ENCODE measurements around the gene PGF.

Gene PGF

DNA sequence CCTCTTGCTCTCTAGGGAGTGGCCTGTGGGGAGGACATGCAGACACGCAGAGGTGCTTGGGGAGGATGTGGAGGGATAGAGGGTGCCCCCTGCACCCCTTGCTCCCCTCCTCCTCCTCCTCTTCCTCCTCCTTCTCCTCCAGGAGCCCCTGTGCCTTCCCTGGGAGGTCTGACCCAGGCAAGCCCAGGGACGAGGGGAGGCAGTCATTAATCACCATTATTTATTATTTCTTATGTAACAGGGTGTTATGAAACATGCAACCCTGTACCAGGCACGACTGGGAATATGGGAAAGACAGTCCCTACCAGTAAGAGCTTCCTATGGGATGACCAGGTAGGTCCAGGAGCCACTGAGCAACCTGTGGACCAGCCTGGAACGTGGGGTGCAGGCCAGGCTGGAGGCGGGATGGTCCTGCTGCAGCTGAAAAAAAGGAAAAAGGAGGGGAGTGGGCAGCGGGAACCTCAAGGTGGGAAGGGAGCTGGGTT, 22.5 kb upstream of the PGF start:
- DNase-seq: no peak

DNA sequence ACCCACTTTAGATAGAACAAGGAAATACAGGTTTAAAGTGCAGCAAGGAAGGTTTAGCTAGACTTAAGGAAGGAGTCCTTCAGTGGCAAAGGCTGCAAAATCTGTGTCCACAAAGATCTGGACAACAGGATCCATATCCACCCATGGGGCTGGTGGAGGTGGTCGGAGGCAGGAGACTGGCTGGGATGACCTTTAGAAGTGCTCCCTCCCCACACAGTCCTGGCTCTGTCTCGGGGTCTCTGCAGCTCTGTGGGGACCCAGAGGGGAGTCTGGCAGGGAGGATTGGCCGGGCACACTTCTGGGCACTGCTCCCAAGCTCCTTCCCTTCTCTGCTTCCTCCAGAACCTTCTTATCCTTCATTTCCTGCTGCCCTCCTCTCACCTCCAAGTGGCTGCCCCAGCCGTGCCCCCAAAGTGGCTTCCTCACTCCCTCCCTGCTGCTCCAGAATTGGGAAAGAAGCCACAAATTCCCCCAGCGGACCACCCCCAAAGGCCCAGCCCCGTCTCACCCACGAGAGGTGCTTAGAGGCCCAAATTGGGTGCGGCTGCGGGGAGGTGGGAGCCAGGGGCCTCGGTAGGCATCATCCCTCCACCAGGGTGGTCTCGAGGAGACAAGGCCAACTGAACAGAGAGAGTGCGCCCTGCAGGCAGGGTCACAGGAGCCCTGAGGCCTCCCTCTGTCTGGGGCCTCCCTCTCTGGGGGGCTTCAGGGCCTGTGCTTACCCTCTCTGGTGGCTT, 21.9 kb upstream of the PGF start:
- no peak for DNase-seq

DNA sequence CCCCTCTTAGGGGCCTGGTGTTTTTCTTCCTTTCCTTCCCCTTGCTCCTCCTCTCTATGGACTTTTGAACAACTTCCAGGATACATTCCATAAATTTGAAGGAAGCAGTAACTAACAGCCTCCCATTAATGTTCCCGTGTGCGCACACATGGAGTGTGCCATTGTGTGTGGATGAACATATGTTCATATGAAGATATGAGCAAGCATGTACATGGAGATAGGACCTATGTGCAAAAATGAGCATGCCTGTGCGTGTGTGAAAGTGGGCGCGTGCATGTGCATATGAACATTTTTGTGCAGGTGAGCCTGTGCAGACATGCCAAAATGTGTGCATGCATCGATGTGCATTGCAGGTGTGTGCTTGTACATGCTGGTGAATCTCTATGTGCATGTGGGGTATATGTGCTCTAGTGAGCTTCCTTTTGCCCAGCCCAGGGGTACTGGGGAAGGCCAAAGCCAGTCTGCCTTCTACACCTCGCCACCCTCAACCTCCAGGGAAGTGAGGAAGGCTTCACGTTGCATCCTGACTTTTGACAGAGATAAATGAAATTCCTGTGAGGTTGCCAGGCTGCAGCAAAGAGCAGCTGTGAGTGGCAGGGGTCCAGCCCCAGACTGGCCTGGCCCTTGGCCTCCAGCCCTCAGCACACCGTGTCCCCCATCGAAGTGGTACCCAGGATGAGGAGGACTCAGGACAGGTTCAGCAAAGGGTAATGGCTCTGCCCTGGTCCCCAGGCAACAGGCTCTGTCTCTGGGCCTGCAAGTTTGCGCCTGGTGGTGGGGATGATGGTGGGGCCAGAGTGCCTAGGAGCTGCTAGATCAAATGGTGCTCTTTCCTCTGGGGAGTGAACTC, 21.1 kb upstream of the PGF start:
- no peak for DNase-seq

DNA sequence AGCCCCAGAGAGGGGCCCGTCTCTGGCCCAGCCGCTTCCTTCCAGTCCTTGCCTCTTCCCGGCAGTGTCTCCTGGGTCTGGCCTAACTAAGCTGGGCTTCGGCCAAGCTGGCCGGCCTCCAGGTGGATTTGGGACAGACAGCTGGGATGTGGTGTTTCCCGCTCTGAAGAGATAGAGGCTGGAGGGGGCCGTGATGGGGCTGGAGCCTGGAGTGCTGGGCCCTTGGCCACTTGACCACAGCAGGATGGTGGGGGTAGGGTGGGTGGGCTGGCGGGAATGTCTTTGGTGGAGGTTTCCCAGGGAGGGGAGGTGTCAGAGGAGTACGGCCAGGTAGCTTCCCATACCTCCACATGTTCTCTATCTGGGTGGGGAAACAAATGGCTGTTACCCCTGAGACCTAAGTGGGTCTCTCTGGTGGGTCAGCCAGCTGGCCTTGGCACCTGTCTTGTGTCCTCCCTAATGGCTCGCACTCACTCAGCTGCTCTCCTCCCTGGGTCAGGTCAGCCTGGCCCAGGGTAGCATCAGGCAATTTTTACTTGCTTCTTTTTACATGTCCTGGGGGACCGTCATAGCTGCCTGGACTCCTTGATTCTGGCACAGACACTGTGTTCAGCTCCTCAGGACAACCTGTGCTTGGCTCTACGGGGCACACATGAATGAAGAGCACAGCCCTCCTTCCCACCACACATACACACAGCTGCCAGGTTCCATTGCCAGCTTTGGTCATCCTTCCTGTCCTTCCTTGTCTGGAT, 19.8 kb upstream of the PGF start:
- no peak for DNase-seq

DNA sequence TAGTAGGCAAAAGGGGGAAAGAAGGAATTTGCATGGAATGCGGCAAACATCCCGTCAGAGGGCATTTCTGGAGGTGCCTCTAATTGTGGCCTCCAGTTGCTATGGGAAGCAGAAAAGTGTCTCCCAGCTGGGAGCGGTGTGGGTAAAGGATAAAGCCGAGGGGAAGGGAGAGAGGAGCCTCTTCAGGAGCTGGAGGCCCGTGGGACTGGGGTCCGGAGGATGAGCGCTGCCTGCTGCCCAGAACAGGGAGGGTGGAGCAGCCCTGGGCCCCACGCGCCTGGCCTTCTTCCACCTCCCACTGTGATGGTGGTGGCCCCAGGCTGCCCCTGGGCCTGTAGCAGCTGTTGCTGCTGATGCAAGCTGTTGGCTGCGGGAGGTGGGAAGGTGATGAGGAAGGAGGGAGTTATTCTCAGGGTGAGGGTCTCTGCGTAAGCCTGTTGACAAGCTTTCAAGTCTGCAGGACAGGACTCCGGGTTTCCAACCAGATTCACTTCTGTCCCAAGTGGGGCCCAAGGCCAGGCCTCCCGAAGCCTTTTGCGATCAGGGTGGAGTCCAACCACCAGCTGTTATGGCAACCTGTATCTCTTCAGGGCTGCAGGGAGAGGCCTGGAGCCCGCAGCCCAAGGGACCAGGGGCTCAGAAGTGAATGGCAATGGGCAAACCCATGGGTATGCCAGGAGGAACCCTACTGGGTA, 19.1 kb upstream of the PGF start:
- no peak for DNase-seq

DNA sequence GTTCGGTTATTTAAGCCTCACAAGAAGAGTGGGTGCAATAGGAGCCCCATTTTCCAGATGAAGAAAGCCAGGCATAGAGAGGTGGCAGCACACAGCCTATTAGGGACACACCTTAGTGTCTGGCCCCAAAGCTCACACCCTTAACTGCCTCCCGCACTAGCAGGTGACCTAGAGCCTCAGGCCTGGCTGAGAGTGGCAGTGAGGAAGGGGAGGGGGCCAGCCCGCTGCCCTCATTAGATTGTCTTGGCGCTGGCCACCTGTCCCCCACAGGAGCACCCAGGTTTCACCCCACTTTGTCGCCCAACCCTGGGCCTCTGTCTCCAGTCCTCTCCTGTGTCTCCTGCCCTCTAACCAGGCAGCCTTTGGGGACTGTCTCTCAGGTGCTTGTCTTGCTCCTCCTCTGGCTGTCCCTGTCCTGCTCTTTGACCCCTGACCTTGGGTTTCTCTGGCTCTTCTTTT, 18.5 kb upstream of the PGF start:
- no peak for DNase-seq

DNA sequence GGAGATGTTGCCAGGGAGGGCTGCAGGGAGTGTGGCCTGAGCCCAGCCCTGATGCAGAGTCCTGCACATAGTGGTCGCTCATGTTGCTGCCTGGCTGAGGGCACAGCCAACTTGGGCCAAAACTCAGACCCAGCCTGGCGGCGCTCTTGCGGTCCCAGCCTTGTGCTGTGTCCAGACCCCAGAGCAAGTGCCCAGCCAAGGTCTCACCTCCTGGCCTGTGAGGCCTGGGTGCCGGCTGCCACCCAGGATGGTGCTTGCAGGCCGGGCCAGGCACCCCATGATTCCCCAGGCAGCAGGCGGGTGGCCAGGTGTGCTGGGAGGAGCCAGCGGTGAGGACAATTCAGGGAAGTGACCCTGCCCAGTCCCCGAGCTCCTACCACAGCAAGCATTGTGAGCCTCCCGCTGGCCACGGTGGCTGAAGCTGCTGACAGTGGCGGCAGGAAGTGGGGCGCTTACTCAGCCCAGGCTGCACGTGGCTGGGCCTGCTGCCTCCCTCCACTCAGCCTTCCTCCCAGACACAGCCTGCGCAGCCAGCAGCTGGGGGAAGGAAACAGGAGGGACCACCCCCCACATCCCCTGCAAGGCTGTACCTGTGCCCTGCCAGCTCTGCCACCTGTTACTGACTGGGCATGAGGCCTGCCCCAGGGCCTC, 17.7 kb upstream of the PGF start:
- no peak for DNase-seq

DNA sequence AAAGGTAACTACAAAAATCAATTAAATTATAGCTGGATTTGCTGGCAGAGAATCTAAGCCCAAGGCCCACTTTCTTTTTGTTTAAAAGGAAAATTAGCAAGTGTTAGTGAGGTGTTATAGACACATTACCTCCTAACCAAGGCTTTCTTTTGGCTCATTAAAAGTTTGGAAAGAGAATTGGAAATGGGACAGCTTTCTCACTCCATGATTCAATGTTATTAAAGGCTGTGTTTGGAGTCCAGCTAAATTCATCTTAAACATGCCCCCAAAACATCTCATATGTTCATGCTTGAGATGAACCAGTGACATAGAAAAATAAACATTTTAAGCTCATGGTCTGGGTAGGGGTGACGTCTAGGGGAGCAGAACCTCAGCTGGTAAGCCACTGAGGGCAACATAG, 13.4 kb upstream of the PGF start:
- no peak for DNase-seq

DNA sequence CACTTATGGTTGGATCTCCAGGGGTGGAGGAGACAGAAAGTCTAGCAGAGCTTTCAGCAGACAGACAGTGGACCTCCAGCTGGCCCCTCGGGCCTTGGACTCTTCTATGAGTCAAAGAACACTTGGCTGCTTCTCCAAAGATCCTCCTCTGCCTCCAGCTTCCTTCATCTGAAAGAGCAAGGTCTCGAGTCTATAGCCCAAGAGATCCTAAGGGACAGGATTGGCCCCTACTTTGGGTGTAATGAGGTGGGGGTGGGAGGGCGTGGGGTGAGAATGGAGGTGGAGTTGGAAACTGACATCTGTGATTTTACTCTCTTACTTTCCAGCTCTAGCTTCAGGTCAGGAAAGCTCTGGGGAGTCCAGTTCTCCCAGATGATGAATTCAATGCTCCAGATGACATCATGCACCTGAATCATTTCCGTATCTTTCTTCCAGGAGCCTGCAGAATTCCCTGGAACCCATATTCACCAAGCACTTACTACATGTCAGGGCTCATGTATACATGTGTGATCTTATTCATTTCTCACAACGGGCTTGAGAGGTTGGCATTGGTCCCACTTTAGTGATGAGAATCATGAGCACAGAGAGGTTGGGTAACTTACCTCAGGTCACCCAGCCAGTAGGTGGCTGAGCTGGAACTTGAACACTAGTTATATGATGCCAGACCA, 10.2 kb upstream of the PGF start:
- no peak for DNase-seq

DNA sequence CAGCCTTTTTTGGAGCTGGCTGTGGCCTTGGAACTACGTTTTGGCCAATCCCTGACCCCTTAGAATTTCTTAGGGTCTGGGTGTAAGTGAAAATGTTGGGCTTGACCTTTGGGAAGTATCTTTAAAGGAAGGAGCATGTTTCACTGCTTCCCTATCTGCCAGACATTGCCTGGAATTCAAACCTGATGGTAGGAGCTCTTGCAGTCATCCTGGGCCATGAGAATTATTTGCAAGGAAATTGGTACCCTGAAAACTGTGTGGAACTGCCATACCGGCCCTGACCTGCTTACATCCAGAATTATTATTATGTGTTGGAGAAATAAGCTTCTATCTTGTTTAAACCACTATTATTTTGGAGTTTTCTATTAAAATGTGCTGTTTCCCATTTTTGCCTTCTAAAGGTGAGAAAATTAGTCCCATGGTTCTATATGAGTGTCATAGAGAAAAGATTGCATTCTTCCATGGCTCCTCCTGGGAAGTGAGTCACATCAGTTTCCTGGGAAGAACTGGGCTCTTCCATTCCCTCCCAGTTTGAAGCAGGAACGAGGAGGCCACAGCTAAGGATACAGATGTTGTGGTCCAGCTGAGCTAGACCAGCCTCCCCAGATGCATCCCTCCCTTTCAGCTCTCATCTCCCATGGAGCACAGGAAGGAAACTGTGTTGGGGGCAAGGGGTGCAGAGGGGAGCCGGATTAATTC, 9.5 kb upstream of the PGF start:
- DNase-seq: no peak

DNA sequence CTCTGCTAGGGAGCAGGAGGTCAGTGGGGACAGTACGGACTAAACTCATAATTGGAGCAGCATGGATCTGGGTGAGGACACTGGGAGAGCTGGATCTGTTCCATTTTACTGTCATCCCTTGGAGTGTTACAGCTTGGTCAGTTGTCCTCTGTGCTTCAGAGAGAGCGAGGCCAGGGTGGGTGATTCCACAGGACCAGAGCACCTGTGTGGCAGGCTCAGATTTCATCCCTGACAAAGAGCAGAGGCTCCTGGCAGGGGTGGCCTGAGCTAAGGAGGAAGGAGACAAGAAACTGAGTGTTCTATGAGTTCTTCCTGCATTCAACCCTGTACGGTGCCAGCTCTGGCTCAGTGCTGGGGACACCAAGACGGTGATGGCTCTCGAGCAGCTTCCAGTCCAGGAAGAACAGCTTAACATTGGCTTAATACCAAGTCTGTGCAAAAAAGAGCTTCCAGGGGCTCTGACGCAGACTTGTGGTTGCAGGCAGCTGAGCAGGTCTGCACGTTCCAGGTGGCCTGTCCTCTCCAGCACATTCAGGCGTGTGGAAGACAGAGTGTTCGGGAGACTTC, 8.4 kb upstream of the PGF start:
- no peak for DNase-seq

DNA sequence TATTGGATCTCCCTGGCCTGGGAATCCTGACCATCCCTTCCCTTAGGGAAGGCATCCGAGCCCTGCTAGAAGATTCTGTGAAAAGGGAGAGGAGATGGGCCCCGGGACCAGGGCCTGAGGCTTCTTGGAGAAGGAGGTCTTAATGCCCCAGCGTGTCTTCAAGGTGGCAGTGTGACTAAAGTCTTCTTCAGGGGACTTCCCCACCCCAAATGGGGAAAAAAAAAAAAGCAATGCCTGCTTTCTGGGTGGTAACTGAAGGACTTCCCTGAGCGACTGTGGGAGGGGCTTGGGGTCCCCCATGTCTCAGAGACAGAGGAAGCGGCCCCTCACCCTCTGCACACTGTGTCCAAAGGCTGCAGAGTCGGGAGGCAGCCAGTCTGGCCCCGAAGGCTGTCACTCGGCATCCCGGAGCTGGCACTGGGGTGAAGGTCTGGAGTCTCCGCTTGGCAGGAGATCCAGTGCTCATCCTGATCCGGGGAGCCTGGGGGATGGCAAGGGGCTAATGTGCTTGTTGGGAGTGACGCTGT, 7.8 kb upstream of the PGF start:
- no peak for DNase-seq

DNA sequence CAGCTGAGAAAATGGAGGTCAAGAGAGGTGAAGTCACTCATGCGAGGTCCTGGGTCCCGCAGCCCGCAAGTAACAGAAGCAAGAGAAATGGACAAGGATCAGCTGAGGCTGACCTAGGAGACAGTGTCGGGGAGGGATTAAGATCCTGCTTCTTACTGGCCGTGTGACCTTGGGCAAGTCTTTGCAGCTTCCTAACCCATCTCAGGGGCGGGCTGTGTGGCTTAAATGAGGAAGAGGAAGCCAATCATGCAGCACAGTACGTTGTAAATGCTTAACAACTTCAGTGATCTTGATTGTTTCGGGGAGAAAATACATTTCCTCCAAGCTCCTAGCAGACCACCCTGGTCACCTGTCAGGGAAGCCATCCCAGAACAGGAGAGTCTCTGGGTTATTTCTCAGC, 7.1 kb upstream of the PGF start:
- no peak for DNase-seq

DNA sequence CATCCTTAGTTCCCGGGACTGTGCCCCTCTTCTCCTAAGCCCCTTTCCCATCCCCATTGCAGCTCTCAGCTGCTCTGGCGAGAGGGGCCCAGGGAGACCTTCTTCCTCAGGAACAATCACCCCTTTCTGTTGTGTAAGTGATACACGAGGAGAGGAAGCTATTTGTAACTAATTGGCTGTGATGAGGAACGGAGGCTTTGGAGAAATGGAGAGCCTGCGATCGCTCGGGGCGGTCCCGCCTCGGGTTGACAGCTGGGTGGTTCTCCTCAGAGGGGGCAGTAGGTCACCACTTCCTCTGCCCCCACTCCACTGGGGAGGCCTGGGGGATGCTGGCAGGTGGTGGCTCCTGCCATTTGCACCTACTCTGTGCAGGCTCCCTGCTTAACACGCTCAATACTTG, 6.6 kb upstream of the PGF start:
- no peak for DNase-seq

DNA sequence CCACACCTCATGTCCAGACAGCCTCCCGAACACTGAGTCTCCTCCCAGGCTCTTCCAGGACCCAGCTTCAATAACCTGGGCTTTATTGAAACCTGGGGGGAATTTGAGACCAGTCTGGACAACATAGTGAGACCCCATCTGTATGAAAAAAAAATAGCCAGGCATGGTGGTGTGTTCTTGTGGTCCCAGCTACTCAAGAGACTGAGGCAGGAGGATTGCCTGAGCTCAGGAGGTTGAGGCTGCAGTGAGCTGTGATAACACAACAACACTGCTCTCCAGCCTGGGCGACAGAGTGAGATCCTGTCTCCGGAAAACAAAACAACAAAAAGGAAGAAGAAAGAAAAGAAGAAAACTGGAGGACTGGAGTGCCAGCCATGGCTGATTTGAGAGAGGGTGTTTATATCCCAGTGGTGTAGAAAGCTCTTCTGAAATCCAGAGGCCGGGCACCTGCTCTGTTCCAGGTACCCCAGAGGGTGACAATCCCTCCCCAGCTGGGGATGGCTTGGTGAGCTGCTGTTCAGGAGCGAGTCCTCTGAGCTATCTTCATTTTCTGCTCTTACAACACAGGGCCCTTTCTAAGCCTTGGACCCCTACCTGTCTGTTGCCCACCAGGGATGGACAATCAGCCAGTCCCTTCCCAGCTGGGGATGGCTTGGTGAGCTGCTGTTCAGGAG, 6.0 kb upstream of the PGF start:
- no peak for DNase-seq

DNA sequence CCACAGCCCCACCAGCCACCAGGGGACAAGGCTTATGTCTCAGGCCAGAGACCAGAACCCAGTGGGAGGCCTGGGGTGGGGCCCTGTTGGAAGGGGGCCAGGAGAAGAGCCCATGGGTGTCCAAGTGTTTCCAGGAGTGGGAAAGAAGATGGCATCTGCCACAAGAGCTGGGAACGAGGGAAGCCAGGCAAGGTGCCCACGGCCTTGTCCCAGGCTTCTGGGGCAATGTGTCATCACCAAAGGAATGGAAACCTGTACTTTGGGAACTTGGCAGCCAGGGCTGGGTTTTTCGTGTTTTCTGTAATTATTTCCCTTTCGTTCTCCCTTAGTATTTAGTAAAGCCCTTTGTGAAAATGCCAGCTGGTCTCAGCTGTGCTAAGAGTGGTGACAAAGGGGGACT, 5.3 kb upstream of the PGF start:
- no peak for DNase-seq

DNA sequence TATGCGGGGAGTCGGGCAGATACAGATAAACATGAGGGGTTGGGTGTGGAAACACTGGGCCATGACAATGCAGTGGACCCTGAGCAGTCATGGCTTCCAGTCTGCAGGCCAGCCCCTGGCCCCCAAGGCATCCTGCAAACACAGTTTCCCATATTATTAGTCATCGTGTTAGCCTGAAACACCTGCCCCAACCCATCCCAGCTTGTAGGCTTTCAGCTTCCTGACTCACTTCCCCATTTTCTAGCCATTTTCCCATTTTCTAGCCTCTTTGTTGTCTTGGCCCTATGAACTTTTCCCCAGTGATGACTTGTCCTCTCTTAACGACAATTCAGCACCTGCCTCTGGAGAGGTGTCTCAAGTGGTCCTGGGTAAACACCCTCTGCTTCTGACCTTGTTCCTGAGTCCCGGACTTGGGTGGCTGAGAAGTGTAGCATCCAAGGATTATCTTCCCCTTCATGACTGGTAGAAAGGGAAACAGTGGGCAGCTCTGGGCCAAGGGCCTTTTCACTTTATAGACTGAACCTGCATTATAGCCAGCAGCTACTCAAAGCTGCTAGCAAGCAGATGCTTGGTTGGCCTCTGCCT, 4.3 kb upstream of the PGF start:
- DNase-seq: no peak

DNA sequence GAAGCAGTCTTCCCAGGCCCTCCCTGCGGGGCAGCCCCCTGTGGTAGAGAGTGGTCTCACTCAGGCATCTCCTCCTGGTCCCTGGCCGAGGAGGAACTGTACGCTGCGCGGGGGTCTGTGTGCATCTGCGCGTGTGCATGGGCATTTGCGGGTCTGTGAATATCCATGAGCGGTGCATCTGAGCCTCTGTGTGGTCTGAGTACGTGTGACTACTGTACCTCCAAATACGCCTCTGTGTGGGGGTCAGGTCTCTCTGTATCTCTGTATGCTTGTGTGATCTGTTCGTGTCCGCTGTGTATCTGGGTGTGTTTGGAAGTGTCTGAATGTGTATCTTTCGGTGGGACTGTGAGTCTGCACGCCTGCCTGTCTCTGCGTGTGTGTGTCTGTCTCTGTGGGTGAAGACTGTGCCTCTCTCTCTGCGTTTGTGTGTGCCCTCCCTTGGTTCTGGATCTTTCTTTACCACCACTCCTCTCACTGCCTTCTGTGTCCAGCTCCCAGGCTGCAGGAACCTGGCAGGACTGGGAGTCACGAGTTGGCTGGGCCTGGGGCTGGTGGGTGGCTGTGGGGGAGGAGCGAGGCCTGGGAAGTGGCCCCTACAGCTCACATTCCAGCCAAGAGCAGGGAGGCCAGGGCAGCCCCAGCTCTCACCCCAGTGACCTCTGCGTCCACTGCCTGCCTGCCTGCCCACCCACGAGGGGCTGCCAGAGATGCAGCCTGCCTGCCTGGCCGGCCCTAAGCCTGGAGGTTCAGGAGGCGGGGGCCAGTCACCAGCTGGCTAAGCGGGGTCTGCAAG, 1.1 kb upstream of the PGF start:
- no peak for DNase-seq

DNA sequence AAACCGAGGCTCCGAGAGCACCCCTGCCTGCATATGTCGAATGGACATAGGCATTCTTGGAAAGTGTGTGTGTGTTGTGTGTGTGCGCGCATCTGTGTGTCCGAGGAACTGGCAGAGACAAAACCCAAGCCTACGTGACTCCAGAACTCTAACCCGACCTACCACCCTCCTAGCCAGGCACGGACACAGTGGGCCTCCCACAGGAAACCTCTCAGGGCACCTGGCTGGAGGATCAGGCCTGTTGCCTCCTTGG, 556 bp upstream of the PGF start:
- DNase-seq: no peak
